Activated T-cell treated with anti-CD3 and anti-CD28 coated beads, Interleukin-2, amount 50 U/mL, for 1 hour (primary cell): ENCODE results near the gene SNTG2.

ENCODE experiments used
- DNase-seq: peaks from one replicate; pipeline ENCODE4 v3.0.0-alpha.2; 2020

SNTG2 gene

GRCh38 chr2:1010415-1010930 is 59.8 kb downstream of the SNTG2 start:
- DNase-seq: no peak

GRCh38 chr2:1011006-1011405 is 60.4 kb downstream of the SNTG2 start:
- DNase-seq: no peak

- no peak for DNase-seq
Measured at GRCh38 chr2:1011985-1012384, 61.3 kb downstream of the SNTG2 start.

GRCh38 chr2:1014802-1015201 is 64.2 kb downstream of the SNTG2 start:
- DNase-seq: no peak

GRCh38 chr2:1016500-1016899 is 65.9 kb downstream of the SNTG2 start:
- no peak for DNase-seq

- DNase-seq: no peak
Measured at GRCh38 chr2:1017827-1018226, 67.2 kb downstream of the SNTG2 start.

GRCh38 chr2:1020206-1020605 is 69.6 kb downstream of the SNTG2 start:
- DNase-seq: no peak

- no peak for DNase-seq
Measured at GRCh38 chr2:1022178-1022577, 71.5 kb downstream of the SNTG2 start.

GRCh38 chr2:1024981-1025380 is 74.3 kb downstream of the SNTG2 start:
- DNase-seq: no peak

GRCh38 chr2:1026141-1026540 is 75.5 kb downstream of the SNTG2 start:
- no peak for DNase-seq

- no peak for DNase-seq
Measured at GRCh38 chr2:1028831-1029230, 78.2 kb downstream of the SNTG2 start.

GRCh38 chr2:1032030-1032429 is 81.4 kb downstream of the SNTG2 start:
- DNase-seq: no peak

- DNase-seq: no peak
Measured at GRCh38 chr2:1033069-1033468, 82.4 kb downstream of the SNTG2 start.

- no peak for DNase-seq
Measured at GRCh38 chr2:1037066-1037465, 86.4 kb downstream of the SNTG2 start.

- no peak for DNase-seq
Measured at GRCh38 chr2:1039549-1039948, 88.9 kb downstream of the SNTG2 start.

GRCh38 chr2:1041012-1041805 is 90.6 kb downstream of the SNTG2 start:
- no peak for DNase-seq

- no peak for DNase-seq
Measured at GRCh38 chr2:1045109-1045508, 94.5 kb downstream of the SNTG2 start.

- no peak for DNase-seq
Measured at GRCh38 chr2:1046067-1046466, 95.4 kb downstream of the SNTG2 start.

GRCh38 chr2:1047485-1047884 is 96.8 kb downstream of the SNTG2 start:
- no peak for DNase-seq

- no peak for DNase-seq
Measured at GRCh38 chr2:1049691-1050090, 99.0 kb downstream of the SNTG2 start.

GRCh38 chr2:1051075-1051474 is 100.4 kb downstream of the SNTG2 start:
- DNase-seq: no peak

- no peak for DNase-seq
Measured at GRCh38 chr2:1052771-1053191, 102.1 kb downstream of the SNTG2 start.

- no peak for DNase-seq
Measured at GRCh38 chr2:1053786-1054185, 103.1 kb downstream of the SNTG2 start.

GRCh38 chr2:1054399-1054798 is 103.8 kb downstream of the SNTG2 start:
- DNase-seq: no peak

GRCh38 chr2:1055014-1055595 is 104.5 kb downstream of the SNTG2 start:
- DNase-seq: no peak
